Type B pancreatic cell (in vitro differentiated cells): Measurements from ENCODE around the gene ISG15. TPM values are rescaled to one million over a fixed set of nuclear protein-coding genes. Genes with fewer than 3 reads are reported as not detected.
A peak's percentile ranks its signal among the peaks of the same experiment; 100 is the strongest.

Experiments
- DNase-seq: peaks from one replicate; pipeline ENCODE4 v3.0.0; 2021; ENCODE audit warnings: mixed read lengths; ENCODE audit not compliant: unreplicated experiment; ENCODE audit errors: extremely low spot score
- H3K27ac Mint-ChIP-seq: 2 replicates; pipeline ENCODE4 v1.8.0; 2021; ENCODE audit warnings: mild to moderate bottlenecking, mixed read lengths
- H3K27me3 Mint-ChIP-seq: 2 replicates; pipeline ENCODE4 v1.8.0; 2021; ENCODE audit warnings: mixed read lengths
- H3K36me3 Mint-ChIP-seq: 2 replicates; pipeline ENCODE4 v1.8.0; 2021; ENCODE audit warnings: mixed read lengths
- H3K4me1 Mint-ChIP-seq: one replicate; pipeline ENCODE4 v1.8.0; 2021; ENCODE audit warnings: mixed read lengths; ENCODE audit not compliant: unreplicated experiment
- H3K4me3 Mint-ChIP-seq: 2 replicates; pipeline ENCODE4 v1.8.0; 2021; ENCODE audit warnings: mild to moderate bottlenecking, mixed read lengths
- H3K9me3 Mint-ChIP-seq: 2 replicates; pipeline ENCODE4 v1.8.0; 2021; ENCODE audit warnings: mixed read lengths
- CTCF ChIP-seq: fragments of 200-600 bp; sonication (generic); conservative IDR thresholded peaks from 2 replicates; pipeline ENCODE4 v1.5.0; 2021; ENCODE audit warnings: antibody characterized with exemption, mild to moderate bottlenecking
- total RNA-seq: library from RNA; stranded (reverse); gene quantifications from 2 replicates; pipeline ENCODE4 v1.2.1, GENCODE V29; 2021; ENCODE audit warnings: low replicate concordance

Gene ISG15
- total RNA-seq, 1 donor from 2014 or later, result 20.8 TPM

- no peak overlapping the region for H3K27ac Mint-ChIP-seq
- peaks cover 16% of the 10 kb centered on the region for H3K4me1 Mint-ChIP-seq
- DNase-seq, result no peak
- no peak overlapping the region for H3K4me3 Mint-ChIP-seq
- TF ChIP-seq CTCF, result no peak
- no peaks in the 10 kb centered on the region for H3K9me3 Mint-ChIP-seq
- peaks cover 13% of the 10 kb centered on the region for H3K27me3 Mint-ChIP-seq
- H3K36me3 Mint-ChIP-seq, result no peaks in the 10 kb centered on the region
These were observed 20.6 kb downstream of the ISG15 start for GRCh38 chr1:1033731-1034438.

DNA sequence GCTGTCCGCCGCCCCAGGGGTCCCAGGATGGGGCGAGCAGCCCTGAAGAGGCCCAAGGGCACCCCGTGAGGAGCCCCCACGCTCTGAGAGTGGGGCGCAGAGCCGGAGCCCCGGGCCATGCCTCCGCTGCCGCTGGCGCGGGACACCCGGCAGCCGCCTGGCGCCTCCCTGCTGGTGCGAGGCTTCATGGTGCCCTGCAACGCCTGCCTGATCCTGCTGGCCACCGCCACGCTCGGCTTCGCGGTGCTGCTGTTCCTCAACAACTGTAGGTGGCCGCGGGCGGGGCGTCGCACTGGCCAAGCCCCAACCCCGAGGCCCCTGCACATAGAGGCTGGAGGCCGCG lies 21.1 kb downstream of the ISG15 start:
- H3K4me1 Mint-ChIP-seq, result peaks cover 18% of the 10 kb centered on the region
- no peak for DNase-seq
- H3K27me3 Mint-ChIP-seq, result peaks cover 17% of the 10 kb centered on the region
- no peak for TF ChIP-seq CTCF
- H3K4me3 Mint-ChIP-seq, result peak overlapping the region; percentile 77
- no peak overlapping the region for H3K27ac Mint-ChIP-seq
- no peaks in the 10 kb centered on the region for H3K9me3 Mint-ChIP-seq
- no peaks in the 10 kb centered on the region for H3K36me3 Mint-ChIP-seq

- Mint-ChIP-seq H3K27me3 (peaks cover 22% of the 10 kb centered on the region), H3K36me3 (no peaks in the 10 kb centered on the region), H3K27ac (no peak overlapping the region), H3K4me1 (peaks cover 22% of the 10 kb centered on the region), H3K9me3 (no peaks in the 10 kb centered on the region), H3K4me3 (no peak overlapping the region)
- TF ChIP-seq CTCF, result no peak
- DNase-seq, result no peak
These were observed 22.1 kb downstream of the ISG15 start for GRCh38 chr1:1035291-1035943.

DNA sequence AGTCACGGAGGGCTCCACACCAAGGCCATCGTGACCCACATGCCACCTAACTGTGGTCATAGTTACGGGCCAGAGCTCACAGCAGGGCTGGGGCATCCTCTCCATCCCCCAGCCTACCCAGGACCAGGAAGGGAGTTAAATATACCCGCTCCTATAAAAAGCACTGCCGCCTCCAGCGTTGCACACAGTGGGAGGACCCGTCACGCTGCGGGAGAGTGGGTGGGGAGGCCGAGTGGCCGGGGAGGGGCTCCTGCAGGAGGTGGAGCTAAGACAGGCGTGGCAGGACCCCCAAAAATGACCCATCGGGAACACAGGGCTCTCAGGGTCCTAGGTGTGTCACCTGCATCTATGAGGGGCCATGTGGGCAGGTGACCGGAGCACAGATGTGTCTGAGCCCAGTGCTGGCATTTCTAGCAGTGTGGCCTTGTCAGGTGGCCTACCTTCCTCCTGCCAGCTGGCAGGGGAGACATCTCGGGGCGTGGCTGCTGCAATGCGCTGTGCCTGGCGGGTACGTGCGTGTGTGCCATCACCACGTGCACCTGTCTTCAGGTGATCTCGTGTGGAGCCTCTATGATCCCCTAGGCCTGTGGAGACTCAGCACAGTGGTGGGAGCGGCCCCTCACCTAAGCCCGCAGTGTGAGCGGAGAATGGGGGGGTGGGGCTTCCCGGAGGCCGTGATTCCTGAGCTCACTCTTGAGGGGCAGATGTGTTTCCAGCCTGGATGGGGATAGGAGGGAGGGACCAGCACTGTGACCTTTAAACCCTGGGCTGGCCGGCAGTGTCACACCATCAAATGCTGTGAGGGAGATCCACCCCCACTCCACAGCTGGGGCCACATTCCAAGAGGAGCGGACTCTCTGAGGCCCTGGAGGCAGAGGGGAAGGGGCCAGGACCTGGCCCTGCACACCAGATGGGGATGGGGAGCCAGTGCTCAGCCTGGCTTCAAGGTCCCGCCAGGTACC lies 24.4 kb downstream of the ISG15 start:
- TF ChIP-seq CTCF, result no peak
- no peaks in the 10 kb centered on the region for H3K36me3 Mint-ChIP-seq
- H3K27ac Mint-ChIP-seq, result no peak overlapping the region
- peaks cover 15% of the 10 kb centered on the region for H3K27me3 Mint-ChIP-seq
- no peaks in the 10 kb centered on the region for H3K9me3 Mint-ChIP-seq
- H3K4me1 Mint-ChIP-seq, result peaks cover 11% of the 10 kb centered on the region
- DNase-seq, result no peak
- H3K4me3 Mint-ChIP-seq, result no peak overlapping the region

DNA sequence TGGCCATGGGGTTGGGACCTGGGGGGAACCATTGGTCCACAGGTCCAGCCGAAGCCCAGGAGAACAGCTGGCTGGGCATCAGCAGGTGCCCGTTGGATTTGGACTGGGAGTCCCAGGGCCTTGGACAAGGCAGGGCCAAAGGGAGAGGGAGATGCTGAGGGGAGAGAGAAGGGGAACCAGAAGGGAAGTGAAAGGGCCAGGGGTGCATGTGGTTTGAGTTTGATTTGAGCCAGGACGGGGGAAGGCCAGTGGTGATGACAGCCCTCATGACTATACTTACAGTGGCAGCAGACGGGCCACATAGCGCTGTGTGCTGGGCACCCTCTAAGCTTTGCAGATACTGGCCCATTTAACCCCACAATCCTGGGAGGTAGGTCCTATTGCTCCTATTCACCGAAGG lies 25.4 kb downstream of the ISG15 start:
- TF ChIP-seq CTCF, result no peak
- Mint-ChIP-seq H3K9me3 (no peaks in the 10 kb centered on the region), H3K4me3 (peak overlapping the region; percentile 47), H3K4me1 (peaks cover 11% of the 10 kb centered on the region), H3K36me3 (no peaks in the 10 kb centered on the region), H3K27me3 (peaks cover 15% of the 10 kb centered on the region), H3K27ac (peak overlapping the region; percentile 61)
- DNase-seq, result no peak
